NCI-H226 (cell line): Measurements from ENCODE around the gene GTF2H4.
"Not testable (repeated sequence)": the region's sequence is repeated elsewhere in the genome, so short reads cannot be mapped to it uniquely, and the experiment has no call there.

Experiments used
- DNase-seq: peaks from one replicate; pipeline ENCODE4 v3.0.0-alpha.2; 2015

Gene GTF2H4

DNA sequence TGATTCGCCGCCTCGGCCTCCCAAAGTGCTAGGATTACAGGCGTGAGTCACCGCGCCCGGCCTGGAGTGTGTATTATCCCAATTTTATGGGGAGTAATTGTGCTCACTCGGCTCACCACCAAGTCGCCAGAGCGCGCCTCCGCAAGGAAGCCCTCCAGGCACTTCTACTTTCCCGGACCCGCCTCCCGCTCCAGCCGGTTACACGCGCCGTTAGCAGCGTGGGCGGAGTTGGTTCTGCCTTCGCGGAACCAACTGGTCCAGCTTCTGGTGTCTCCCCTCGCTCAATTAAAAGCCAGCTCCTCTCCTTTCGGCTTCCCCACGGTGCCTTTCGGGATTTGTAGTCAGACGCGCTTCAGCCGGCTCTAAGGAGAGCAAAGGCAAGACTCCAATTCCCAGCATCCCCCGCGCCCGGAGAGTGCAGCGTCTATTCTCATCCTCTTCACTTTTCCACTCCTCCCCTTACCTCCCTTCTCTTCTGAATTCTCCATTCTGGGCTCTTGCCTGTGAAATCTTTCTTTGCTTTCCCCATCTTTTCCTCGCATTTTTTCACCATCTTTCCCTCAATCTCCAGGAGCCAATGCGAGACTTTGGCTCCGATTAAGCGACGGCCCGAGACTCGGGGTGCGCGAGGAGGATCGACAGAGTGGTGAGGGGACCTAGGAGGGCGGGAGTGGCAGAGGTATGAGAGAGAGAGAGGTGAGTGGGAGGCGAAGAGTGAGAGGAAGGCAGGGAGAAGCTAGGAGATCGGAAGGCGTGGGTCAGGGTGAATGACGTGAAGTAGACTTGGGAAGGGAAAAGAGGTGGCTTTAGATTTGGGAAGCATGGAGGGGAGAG lies at the start of gene GTF2H4:
GTF2H4 (plus strand) TSS at position 450 of the 834 bp plus-strand sequence.
- DNase-seq: peak; percentile 100

DNA sequence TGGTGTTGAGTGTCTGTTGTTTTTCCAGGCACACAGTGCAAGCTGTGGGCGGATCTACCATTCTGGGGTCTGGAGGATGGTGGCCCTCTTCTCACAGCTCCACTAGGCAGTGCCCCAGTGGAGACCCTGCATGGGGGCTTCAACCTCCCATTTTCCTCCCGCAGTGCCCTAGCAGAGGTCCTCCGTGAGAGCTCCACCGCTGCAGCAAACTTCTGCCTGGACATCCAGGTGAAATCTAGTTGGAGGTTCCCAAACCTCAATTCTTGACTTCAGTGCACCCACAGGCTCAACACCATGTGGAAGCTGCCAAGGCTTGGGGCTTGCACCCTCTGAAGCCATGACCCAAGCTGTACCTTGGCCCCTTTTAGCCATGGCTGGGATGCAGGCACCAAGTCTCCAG lies 48.3 kb upstream of the GTF2H4 start:
- DNase-seq: not testable (repeated sequence)

- no peak for DNase-seq
Observed at GRCh38 chr6:30861257-30862048, 46.6 kb upstream of the GTF2H4 start.

- no peak for DNase-seq
Observed at GRCh38 chr6:30862156-30862875, 45.7 kb upstream of the GTF2H4 start.

- no peak for DNase-seq
Observed at GRCh38 chr6:30864325-30864724, 43.7 kb upstream of the GTF2H4 start.

DNA sequence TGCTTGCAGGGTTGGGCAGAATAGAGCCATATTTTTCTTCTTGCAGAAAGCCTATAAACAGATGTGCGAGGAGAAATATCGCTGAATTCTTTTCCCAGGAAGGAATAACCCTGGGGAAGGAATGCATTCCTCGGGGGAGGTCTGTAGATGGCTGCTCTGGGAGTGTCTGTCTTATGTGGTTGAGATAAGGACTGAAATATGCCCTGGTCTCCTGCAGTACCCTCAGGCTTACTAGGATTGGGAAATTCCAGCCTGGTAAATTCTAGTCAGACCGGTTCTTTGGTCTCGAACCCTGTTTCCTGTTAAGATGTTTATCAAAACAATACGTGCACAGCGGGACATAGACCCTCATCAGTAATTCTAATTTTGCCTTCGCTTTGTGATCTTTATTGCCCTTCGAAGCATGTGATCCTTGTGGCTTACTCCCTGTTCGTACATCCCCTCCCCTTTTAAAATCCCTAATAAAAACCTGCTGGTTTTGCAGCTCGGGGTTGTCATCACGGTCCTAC lies 38.7 kb upstream of the GTF2H4 start:
- DNase-seq: peak; percentile 30

DNA sequence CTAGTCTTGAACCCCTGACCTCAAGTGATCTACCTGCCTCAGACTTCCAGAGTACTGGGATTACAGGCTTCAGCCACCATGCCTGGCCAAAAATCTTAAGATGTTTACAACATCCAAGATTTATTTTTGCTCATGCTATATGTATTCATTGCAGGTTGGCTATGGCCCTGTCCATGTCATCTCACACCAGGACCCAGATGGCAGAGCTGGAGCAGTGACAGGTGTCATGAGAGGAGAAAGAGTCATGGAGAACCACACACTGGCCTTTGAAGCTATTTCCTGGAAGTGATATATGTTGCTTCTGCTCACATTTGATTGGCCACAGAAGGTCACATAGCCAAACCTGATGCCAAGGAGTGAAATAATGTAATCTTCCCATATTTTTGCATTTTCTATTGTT lies 37.5 kb upstream of the GTF2H4 start:
- no peak for DNase-seq

- no peak for DNase-seq
Observed at GRCh38 chr6:30871592-30872183, 36.3 kb upstream of the GTF2H4 start.

- no peak for DNase-seq
Observed at GRCh38 chr6:30873137-30873640, 34.8 kb upstream of the GTF2H4 start.

GRCh38 chr6:30873795-30874194 lies 34.2 kb upstream of the GTF2H4 start:
- DNase-seq: not testable (repeated sequence)

DNA sequence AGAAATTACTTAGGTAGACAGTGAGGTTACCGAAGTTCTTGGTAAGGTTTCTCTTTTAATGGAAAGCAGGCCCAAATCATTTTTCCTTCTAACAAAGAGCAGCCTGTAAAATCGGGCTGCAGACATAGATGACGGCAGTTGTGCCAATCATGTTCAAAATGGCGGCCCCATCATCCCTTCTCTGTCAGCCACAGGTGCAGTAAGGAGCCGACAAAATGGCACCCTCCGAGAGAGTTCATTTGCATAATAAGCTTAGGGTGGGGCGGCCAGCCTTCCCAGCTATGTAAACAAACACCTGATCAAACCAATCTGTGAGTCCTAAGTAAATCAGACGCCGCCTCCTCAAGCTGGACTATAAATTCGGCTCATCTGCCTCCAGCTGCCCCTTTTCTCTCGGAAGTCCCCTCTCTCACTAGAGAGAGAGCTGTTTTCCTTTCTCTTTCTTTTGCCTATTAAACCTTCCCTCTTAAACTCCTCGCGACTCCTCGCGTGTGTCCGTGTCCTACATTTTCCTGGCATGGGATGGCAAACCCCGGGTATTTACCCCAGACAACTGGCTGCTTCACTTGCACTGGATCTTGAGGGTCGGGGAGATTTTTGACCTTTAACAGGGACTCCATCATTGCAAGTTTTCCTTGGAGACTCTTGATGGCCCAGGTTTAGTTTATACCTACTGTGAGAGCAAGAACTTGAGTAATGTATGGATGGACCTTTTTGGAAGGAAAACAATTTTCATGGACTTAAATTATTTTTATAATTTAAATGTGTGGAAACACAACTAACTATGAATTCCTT lies 32.6 kb upstream of the GTF2H4 start:
- no peak for DNase-seq

GRCh38 chr6:30876039-30876730 lies 31.8 kb upstream of the GTF2H4 start:
- DNase-seq: peak; percentile 52

DNA sequence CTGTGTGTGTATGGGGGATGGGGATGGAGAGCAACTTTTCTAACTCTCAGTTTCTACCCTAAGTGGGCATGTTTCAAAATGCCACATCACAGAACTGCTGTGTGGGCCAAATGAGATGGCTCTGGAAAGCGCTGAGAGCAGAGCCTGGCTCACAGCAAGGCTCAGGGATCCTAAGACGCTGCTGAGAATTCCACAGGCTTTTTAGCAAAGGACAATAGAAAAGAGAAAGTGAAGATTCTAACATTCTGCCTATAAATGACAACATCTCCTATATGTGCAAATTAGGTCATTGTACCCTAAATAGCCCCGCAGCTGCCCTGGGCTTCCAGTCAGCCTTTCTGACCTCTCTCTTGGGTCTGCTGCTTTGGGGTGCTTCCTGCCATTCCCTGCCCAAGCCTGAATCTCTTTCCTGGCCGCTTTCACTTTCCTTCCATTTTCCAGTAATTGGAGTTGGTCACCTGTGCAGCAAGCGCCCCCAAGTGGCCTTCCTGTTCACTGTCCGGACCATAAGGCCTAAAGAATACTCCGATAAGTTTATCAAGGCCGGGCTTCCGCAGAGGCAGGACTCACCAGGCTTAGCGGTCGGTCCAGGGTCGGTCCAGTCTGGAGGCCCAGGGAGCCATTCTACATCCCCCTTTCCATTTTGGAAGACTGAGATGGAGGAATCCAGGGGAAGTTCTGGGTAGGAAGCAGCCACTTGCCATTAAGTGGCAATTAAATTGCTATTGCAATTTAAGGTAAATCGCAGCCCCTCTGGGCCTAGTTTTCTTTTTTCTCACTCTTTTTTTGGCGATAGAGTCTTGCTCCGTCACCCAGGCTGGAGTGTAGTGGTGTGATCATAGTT lies 30.4 kb upstream of the GTF2H4 start:
- DNase-seq: peak; percentile 75

DNA sequence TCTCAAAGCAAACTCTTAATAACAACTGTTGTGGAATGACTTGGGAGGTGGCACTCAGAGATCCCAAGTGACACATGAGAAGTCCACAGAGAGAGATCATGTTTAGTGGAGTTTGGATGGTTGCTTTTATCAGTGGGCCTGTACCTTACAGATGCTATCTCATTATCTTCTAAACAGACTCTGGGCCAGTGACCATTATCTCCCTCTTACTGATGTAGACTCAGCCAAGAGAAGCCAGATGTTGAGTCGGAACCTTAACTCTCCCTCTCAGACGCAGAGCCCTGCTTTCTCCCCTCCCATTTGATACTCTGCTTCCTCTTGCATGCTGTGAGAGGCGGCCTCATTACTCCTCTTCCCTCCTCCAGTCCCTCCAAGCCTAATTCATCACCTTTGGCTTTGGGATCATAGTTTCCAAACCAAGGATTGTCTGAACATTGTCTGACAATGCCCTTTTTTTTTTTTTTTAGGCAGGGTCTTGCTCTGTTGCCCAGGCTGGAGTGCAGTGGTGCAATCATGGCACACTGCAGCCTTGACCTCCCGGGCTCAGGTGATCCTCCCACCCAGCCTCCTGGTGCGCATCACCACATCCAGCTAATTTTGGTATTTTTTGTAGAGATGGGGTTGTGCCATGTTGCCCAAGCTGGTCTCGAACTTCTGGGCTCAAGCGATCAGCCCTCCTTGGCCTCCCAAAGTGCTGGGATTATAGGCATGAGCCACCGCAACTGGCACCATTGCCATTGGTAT lies 28.2 kb upstream of the GTF2H4 start:
- DNase-seq: no peak

DNA sequence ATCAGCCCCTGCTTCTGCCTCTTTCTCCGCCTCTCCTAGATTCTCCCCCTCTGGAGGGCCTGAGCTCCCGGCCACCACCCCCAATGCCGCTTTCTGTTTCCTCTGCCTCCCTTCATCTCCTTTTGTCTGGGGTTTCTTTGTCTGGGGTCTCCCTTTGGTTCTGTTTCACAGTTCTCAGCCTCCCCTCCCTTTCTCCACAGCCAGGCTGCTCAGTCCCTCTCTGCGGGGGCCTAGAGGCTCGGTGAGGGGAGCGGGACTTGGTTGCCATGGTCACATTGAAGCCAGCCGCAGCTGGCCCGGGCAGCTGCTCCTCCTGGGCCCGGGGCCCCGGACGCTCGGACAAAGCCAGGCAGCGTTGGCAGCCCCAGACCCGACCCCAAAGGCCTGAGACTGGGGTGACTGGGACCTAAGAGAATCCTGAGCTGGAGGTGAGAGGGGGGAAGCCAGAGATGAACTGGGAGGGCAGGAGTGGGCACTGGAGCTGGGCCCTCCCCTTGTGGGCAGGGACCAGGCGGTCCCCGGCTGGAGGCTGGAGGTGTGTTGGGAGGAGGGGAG lies 27.2 kb upstream of the GTF2H4 start:
- DNase-seq: no peak

DNA sequence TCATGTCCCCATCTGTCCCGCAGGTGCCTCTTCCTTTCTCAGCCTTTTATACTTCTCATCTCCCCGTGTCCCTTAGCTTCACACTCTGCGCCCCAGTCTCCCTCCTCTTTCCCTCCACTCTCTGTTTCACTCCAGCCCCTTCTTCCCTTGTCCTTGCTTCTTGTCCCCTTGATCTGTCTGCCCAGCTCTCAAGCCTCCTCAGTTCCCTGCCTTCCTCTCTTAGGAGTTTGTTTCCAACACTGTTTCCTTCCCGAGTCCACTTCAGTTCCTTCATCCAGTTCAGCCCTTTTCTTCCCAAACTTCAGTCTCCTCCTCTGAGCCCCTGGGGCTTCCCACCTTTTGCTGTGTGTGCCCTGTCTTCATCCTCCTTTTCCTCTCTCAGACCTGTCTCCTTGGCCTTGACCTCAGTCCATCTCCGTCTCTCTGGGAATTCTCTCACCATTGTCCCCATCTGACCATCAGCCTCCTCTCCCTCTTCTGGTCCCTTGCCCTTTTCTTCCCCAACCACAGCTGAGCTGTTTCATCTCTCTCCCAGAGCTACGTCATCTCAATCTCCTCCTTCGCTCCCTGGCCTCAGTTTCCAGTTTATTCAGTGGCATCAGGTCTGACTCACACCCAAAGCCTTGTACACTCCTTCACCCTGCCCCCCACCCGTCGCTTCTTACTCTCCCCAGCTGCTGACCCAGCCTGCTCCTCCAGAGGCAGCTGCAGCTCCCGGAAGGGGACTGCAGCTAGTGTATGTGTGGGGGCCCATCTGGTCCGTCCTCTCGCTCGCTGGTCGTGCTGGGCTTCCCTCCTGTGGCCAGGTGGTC lies 26.4 kb upstream of the GTF2H4 start:
- DNase-seq: no peak

DNA sequence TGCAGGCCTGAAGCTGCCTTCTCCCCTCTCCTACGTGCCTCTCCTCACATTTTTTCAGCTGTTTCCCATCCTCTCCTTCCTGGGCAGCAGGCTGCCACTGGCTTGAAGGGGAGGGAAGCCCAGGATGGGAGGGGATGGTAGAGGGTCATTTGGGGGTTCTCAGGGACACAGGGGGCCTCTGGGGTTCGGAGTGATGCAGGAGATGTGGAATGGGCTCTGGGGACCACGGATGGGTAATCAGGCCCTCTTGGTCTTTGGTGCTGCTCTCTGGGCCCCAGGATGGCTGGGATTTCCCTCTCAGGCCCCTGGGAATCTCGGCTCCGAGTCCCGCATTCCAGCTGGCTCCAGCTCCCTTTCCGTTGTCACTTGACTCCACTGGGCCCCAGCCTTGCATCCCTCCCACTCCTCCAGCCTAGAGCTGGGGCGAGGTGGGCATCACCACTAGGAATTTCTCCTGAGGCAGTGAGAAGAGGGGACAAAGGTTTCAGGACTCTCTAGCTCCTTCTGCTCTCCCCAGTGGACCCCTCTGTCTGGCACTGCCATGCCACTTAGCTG lies 25.7 kb upstream of the GTF2H4 start:
- DNase-seq: no peak
